GM21529 (cell line): ENCODE data around the gene RBM18.

Source experiments
- ATAC-seq: cut with Tn5 transposase; IDR thresholded peaks from one replicate; pipeline ENCODE4 v1.9.1; 2021; ENCODE audit not compliant: unreplicated experiment

RBM18 gene

GRCh38 chr9:122223435-122223834 lies 41.2 kb downstream of the RBM18 start:
- no peak for ATAC-seq

GRCh38 chr9:122222791-122223190 lies 41.8 kb downstream of the RBM18 start:
- no peak for ATAC-seq

GRCh38 chr9:122221183-122221811 lies 43.3 kb downstream of the RBM18 start:
- ATAC-seq = no peak

- ATAC-seq = no peak
Observed at GRCh38 chr9:122220673-122221182, 43.9 kb downstream of the RBM18 start.

GRCh38 chr9:122219856-122220672 lies 44.6 kb downstream of the RBM18 start:
- ATAC-seq = no peak

GRCh38 chr9:122218935-122219855 lies 45.4 kb downstream of the RBM18 start:
- no peak for ATAC-seq

- ATAC-seq = no peak
Observed at GRCh38 chr9:122218071-122218934, 46.3 kb downstream of the RBM18 start.

GRCh38 chr9:122217640-122218039 lies 47.0 kb downstream of the RBM18 start:
- no peak for ATAC-seq

GRCh38 chr9:122216798-122217418 lies 47.7 kb downstream of the RBM18 start:
- no peak for ATAC-seq

- no peak for ATAC-seq
Observed at GRCh38 chr9:122216138-122216797, 48.4 kb downstream of the RBM18 start.

GRCh38 chr9:122215663-122216062 lies 49.0 kb downstream of the RBM18 start:
- ATAC-seq = no peak

- ATAC-seq = no peak
Observed at GRCh38 chr9:122214507-122214906, 50.1 kb downstream of the RBM18 start.

GRCh38 chr9:122213589-122214413 lies 50.8 kb downstream of the RBM18 start:
- peak; percentile 63 for ATAC-seq

- ATAC-seq = no peak
Observed at GRCh38 chr9:122213102-122213588, 51.5 kb downstream of the RBM18 start.

- no peak for ATAC-seq
Observed at GRCh38 chr9:122212473-122213004, 52.1 kb downstream of the RBM18 start.

- no peak for ATAC-seq
Observed at GRCh38 chr9:122209451-122209850, 55.2 kb downstream of the RBM18 start.

GRCh38 chr9:122207096-122207495 lies 57.5 kb downstream of the RBM18 start:
- no peak for ATAC-seq
